SK-N-SH (cell line): ENCODE data around the gene FAM200A. TPM values are rescaled to one million over a fixed set of nuclear protein-coding genes. Genes with fewer than 3 reads are reported as not detected.
"Not testable (repeated sequence)": the region's sequence is repeated elsewhere in the genome, so short reads cannot be mapped to it uniquely, and the experiment has no call there.

ENCODE experiments used
- CTCF ChIA-PET: fragments of 300-600, 350-600 bp; formaldehyde crosslinking; extraction: SDS; loops from one replicate; lab custom pipeline; 2021; lab: Yijun Ruan, JAX
- POLR2A ChIA-PET: fragments of 350-600 bp; sonication (Branson Sonifier 250); formaldehyde crosslinking; extraction: SDS; loops from one replicate; lab custom pipeline; 2020; ENCODE audit warnings: antibody characterized with exemption, inconsistent platforms; lab: Yijun Ruan, JAX
- DNase-seq: peaks from one replicate; pipeline ENCODE4 v3.0.0; 2012
- H2AFZ ChIP-seq: fragments of 200-600 bp; sonication (generic); 2 replicates; pipeline ENCODE4 v1.8.1; 2016; ENCODE audit warnings: antibody characterized with exemption, mild to moderate bottlenecking, low read depth
- H3F3A ChIP-seq: fragments of 200-600 bp; sonication (generic); replicated peaks from 2 replicates; pipeline ENCODE3; 2016; ENCODE audit warnings: antibody characterized with exemption, mild to moderate bottlenecking; ENCODE audit not compliant: insufficient read depth
- H3K27ac ChIP-seq, 2 experiments: fragments of 200-500 bp in 1 of 2; fragments of 200-600 bp in 1 of 2; sonication (Bioruptor generic) in 1 of 2; sonication (generic), shearing (Covaris generic) in 1 of 2; 2 replicates each; pipeline versions ENCODE4 v1.5.1 to v1.6.1; 2014 to 2016; ENCODE audit warnings: low read depth in 2 of 2, inconsistent platforms in 1 of 2, low read length in 1 of 2, mild to moderate bottlenecking in 1 of 2, mixed read lengths in 1 of 2
- H3K27me3 ChIP-seq: fragments of 200-600 bp; sonication (generic), shearing (Covaris generic); 2 replicates; pipeline ENCODE4 v1.6.1; 2016; ENCODE audit warnings: mixed run types; ENCODE audit not compliant: insufficient read depth
- H3K36me3 ChIP-seq, 2 experiments: fragments of 200-500 bp in 1 of 2; fragments of 200-600 bp in 1 of 2; sonication (Bioruptor generic) in 1 of 2; sonication (generic) in 1 of 2; replicated peaks in 1 of 2; 2 replicates each; pipeline versions ENCODE3 to v1.5.1; 2014 to 2016; ENCODE audit warnings: low read length in 1 of 2, mild to moderate bottlenecking in 1 of 2; ENCODE audit not compliant: insufficient read depth in 2 of 2, control insufficient read depth in 1 of 2
- H3K4me1 ChIP-seq, 2 experiments: fragments of 200-500 bp in 1 of 2; fragments of 200-600 bp in 1 of 2; sonication (Bioruptor generic) in 1 of 2; sonication (generic), shearing (Covaris generic) in 1 of 2; 2 replicates each; pipeline versions ENCODE4 v1.5.1 to v1.6.1; 2014 to 2016; ENCODE audit warnings: low read depth in 1 of 2, low read length in 1 of 2, mixed run types in 1 of 2; ENCODE audit not compliant: insufficient read depth in 2 of 2, control insufficient read depth in 1 of 2
- H3K4me2 ChIP-seq: fragments of 200-600 bp; sonication (generic), shearing (Covaris generic); 2 replicates; pipeline ENCODE4 v1.6.1; 2017; ENCODE audit warnings: mixed run types
- H3K4me3 ChIP-seq, 2 experiments: fragments of 200-500 bp in 1 of 2; fragments of 200-600 bp in 1 of 2; sonication (Bioruptor generic) in 1 of 2; sonication (generic), shearing (Covaris generic) in 1 of 2; 2 replicates each; pipeline versions ENCODE4 v1.5.1 to v1.8.1; 2014 to 2016; ENCODE audit warnings: low read depth in 2 of 2, inconsistent platforms in 1 of 2, low read length in 1 of 2, mild to moderate bottlenecking in 1 of 2, mixed read lengths in 1 of 2, moderate library complexity in 1 of 2
- H3K79me2 ChIP-seq: fragments of 200-600 bp; sonication (generic); 2 replicates; pipeline ENCODE4 v1.8.1; 2017; ENCODE audit warnings: mild to moderate bottlenecking; ENCODE audit not compliant: insufficient read depth
- H3K9ac ChIP-seq: fragments of 200-600 bp; sonication (generic); 2 replicates; pipeline ENCODE4 v1.6.1; 2017; ENCODE audit warnings: mixed run types
- H3K9me2 ChIP-seq: fragments of 200-600 bp; sonication (generic); 2 replicates; pipeline ENCODE4 v1.6.1; 2017; ENCODE audit warnings: mixed run types
- H3K9me3 ChIP-seq: fragments of 200-600 bp; sonication (generic); 2 replicates; pipeline ENCODE4 v1.6.1; 2017; ENCODE audit warnings: mixed run types, mild to moderate bottlenecking, moderate library complexity
- H4K20me1 ChIP-seq: fragments of 200-600 bp; sonication (generic); 2 replicates; pipeline ENCODE4 v1.6.1; 2017; ENCODE audit warnings: mild to moderate bottlenecking, mixed run types; ENCODE audit not compliant: insufficient read depth
- EP300 ChIP-seq, 2 experiments: IDR thresholded peaks; 2 replicates each; pipeline versions ENCODE4 v1.4.0 to v1.6.1; 2012; ENCODE audit warnings: borderline replicate concordance in 1 of 2, low read depth in 1 of 2, low read length in 1 of 2
- EZH2phosphoT487 ChIP-seq: fragments of 200-600 bp; sonication (generic); IDR thresholded peaks from 2 replicates; pipeline ENCODE4 v1.6.1; 2017; ENCODE audit warnings: low read depth, mixed run types, mild to moderate bottlenecking, antibody characterized with exemption, moderate library complexity, borderline replicate concordance
- FOSL2 ChIP-seq: IDR thresholded peaks from 2 replicates; pipeline ENCODE4 v1.4.0; 2012; ENCODE audit warnings: low read depth, mild to moderate bottlenecking, moderate library complexity, borderline replicate concordance
- FOXM1 ChIP-seq: IDR thresholded peaks from 2 replicates; pipeline ENCODE4 v1.4.0; 2012; ENCODE audit warnings: low read depth, mild to moderate bottlenecking
- JUND ChIP-seq: IDR thresholded peaks from 2 replicates; pipeline ENCODE4 v1.4.0; 2012
- MEF2A ChIP-seq: IDR thresholded peaks from 2 replicates; pipeline ENCODE4 v1.4.0; 2012; ENCODE audit warnings: low read depth, borderline replicate concordance
- SIN3A ChIP-seq: IDR thresholded peaks from 2 replicates; pipeline ENCODE4 v1.6.1; 2012; ENCODE audit warnings: low read depth, mild to moderate bottlenecking, low read length, moderate library complexity, borderline replicate concordance
- SMC3 ChIP-seq: IDR thresholded peaks from 2 replicates; pipeline ENCODE4 v1.6.1; 2012; ENCODE audit warnings: low read depth, low read length, improper control_type of control experiment
- TEAD4 ChIP-seq: IDR thresholded peaks from 2 replicates; pipeline ENCODE4 v1.4.0; 2012; ENCODE audit warnings: mild to moderate bottlenecking, borderline replicate concordance; ENCODE audit not compliant: insufficient read depth
- USF1 ChIP-seq: IDR thresholded peaks from 2 replicates; pipeline ENCODE4 v1.4.0; 2012; ENCODE audit warnings: low read depth, borderline replicate concordance
- WGBS: methylation state at CpG from one replicate; pipeline ENCODE4 v1.1.6; 2017; ENCODE audit warnings: low lambda C conversion rate; 5-methylcytosine and 5-hydroxymethylcytosine counted together
- polyA plus RNA-seq, 3 experiments: library from polyadenylated mRNA; depleted of rRNA; stranded (reverse); fragments of >200 nt; gene quantifications; 2 replicates each; pipeline ENCODE4 v1.2.3, GENCODE V29; 2012
- TF ChIP-seq, protein P1 (sequence below): IDR thresholded peaks from 2 replicates; pipeline ENCODE4; 2012
- TF ChIP-seq, protein P2 (sequence below): IDR thresholded peaks from 2 replicates; pipeline ENCODE4 v1.6.1; 2012; ENCODE audit warnings: mild to moderate bottlenecking, low read depth, low read length, moderate library complexity

The FAM200A gene
- polyA plus RNA-seq, 1 of the 3 experiments (the other 2 are of a cell fraction), result 6.2 TPM

GRCh38 chr7:99573257-99573656 is 21.3 kb upstream of the FAM200A start:
- Histone ChIP-seq H3K36me3 (peaks cover 57 to 66% of the 10 kb centered on the region in 2 experiments), H3K9me3 (no peaks in the 10 kb centered on the region)

DNA sequence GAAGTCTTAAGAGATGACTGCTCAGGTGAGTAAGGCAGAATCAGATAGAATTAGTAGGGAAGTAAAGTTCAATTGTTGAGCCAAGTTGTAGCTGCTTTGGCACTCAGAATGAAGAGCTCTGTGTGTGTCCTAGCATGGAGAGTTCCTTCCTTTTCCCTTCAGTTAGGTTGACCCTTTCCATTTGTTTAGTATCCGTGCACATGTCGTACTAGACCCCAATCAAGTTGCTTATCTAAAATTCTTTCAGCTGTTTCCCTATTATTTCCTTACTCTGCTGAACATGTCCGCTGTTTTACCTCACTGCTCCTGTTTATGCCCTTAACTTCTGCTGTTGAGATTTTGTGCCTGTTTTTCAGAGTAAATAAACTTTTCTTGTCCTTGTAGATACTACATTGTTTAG is 19.9 kb upstream of the FAM200A start:
- H2AFZ ChIP-seq, result no peak overlapping the region
- H3K9me3 ChIP-seq, result no peaks in the 10 kb centered on the region
- no peak for TF ChIP-seq FOSL2
- no peak for TF ChIP-seq TEAD4
- no peak for TF ChIP-seq FOXM1
- TF ChIP-seq, protein P1, sequence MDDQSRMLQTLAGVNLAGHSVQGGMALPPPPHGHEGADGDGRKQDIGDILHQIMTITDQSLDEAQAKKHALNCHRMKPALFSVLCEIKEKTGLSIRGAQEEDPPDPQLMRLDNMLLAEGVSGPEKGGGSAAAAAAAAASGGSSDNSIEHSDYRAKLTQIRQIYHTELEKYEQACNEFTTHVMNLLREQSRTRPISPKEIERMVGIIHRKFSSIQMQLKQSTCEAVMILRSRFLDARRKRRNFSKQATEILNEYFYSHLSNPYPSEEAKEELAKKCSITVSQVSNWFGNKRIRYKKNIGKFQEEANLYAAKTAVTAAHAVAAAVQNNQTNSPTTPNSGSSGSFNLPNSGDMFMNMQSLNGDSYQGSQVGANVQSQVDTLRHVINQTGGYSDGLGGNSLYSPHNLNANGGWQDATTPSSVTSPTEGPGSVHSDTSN, result no peak
- TF ChIP-seq SIN3A, result no peak
- no peak overlapping the region for H3K9ac ChIP-seq
- H3F3A ChIP-seq, result peaks cover 27% of the 10 kb centered on the region
- peaks cover 57 to 78% of the 10 kb centered on the region in 2 experiments for H3K36me3 ChIP-seq
- H3K4me3 ChIP-seq, result no peak overlapping the region
- H3K9me2 ChIP-seq, result no peaks in the 10 kb centered on the region
- peaks cover 49% of the 10 kb centered on the region for H3K79me2 ChIP-seq
- CTCF ChIA-PET, result interaction anchor here (1.6 to 4.4 kb wide), 3 partner anchors 8 to 21 kb away, joined by 5 to 27 read pairs (median 5); partner anchors contain the start of gene ZNF655
- no peak overlapping the region for H3K4me2 ChIP-seq
- no peaks in the 10 kb centered on the region for H3K27me3 ChIP-seq
- H4K20me1 ChIP-seq, result peaks cover 20% of the 10 kb centered on the region; the same call in 1 of the 2 replicates
- 99% methylated on average over 3 of the region's 3 CpGs for WGBS
- H3K27ac ChIP-seq, result no peak overlapping the region
- no peak for DNase-seq
- POLR2A ChIA-PET, result interaction anchor here (1.6 kb wide), 1 partner anchor 13 kb away, joined by 7 read pairs; the partner anchor contains the start of gene ZNF655
- H3K4me1 ChIP-seq, result no peaks in the 10 kb centered on the region

More at GRCh38 chr7:99573257-99573656, 21.3 kb upstream of the FAM200A start:
- DNase-seq, result no peak
- no peak overlapping the region for H3K9ac ChIP-seq
- H3K9me2 ChIP-seq, result no peaks in the 10 kb centered on the region
- H4K20me1 ChIP-seq, result peaks cover 20% of the 10 kb centered on the region; the same call in 1 of the 2 replicates
- no peak overlapping the region for H2AFZ ChIP-seq
- H3F3A ChIP-seq, result peaks cover 39% of the 10 kb centered on the region
- CTCF ChIA-PET, result interaction anchor here (0.5 to 3.6 kb wide), 3 partner anchors 15 to 171 kb away, joined by 3 to 13 read pairs (median 5); partner anchors contain the start of genes ZNF655 and ZSCAN25
- no peak overlapping the region for H3K4me3 ChIP-seq
- H3K4me1 ChIP-seq, result no peaks in the 10 kb centered on the region
- H3K27ac ChIP-seq, result no peak overlapping the region
- POLR2A ChIA-PET, result interaction anchor here (1.1 kb wide), 1 partner anchor 15 kb away, joined by 4 read pairs; the partner anchor contains the start of gene ZNF655
- H3K79me2 ChIP-seq, result peaks cover 34% of the 10 kb centered on the region
- 96% methylated on average over 1 of the region's 1 CpG for WGBS
- TF ChIP-seq SIN3A (no peak), EZH2phosphoT487 (no peak), EP300 (IDR thresholded peaks at IDR 0.05; ENCODE audit: borderline replicate concordance in 1 of 2, low read depth in 1 of 2, low read length in 1 of 2) (no peak), MEF2A (no peak), SMC3 (no peak), JUND (no peak), USF1 (no peak)
- TF ChIP-seq, protein P2, sequence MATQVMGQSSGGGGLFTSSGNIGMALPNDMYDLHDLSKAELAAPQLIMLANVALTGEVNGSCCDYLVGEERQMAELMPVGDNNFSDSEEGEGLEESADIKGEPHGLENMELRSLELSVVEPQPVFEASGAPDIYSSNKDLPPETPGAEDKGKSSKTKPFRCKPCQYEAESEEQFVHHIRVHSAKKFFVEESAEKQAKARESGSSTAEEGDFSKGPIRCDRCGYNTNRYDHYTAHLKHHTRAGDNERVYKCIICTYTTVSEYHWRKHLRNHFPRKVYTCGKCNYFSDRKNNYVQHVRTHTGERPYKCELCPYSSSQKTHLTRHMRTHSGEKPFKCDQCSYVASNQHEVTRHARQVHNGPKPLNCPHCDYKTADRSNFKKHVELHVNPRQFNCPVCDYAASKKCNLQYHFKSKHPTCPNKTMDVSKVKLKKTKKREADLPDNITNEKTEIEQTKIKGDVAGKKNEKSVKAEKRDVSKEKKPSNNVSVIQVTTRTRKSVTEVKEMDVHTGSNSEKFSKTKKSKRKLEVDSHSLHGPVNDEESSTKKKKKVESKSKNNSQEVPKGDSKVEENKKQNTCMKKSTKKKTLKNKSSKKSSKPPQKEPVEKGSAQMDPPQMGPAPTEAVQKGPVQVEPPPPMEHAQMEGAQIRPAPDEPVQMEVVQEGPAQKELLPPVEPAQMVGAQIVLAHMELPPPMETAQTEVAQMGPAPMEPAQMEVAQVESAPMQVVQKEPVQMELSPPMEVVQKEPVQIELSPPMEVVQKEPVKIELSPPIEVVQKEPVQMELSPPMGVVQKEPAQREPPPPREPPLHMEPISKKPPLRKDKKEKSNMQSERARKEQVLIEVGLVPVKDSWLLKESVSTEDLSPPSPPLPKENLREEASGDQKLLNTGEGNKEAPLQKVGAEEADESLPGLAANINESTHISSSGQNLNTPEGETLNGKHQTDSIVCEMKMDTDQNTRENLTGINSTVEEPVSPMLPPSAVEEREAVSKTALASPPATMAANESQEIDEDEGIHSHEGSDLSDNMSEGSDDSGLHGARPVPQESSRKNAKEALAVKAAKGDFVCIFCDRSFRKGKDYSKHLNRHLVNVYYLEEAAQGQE, result no peak
- H3K27me3 ChIP-seq, result no peaks in the 10 kb centered on the region
- no peak overlapping the region for H3K4me2 ChIP-seq

DNA sequence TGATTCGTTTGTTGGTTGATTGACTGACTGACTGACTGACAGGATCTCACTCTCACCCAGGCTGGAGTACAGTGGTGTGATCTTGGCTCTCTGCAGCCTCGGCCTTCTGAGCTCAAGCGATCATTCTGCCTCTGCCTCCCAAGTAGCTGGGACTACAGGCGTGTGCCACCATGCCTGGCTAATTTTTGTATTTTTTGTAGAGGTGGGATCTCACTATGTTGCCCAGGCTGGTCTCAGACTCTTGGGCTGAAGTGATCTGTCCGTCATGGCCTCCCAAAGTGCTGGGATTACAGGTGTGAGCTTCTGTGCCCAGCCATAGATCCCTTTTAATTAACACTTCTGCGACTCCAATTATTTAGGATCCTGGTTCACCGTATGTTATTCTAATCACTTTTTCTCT is 16.9 kb upstream of the FAM200A start:
- H3K27me3 ChIP-seq, H2AFZ ChIP-seq, H3K9ac ChIP-seq, H3K4me2 ChIP-seq, H3K4me3 ChIP-seq, DNase-seq, H3K9me3 ChIP-seq, H3K27ac ChIP-seq, H3K9me2 ChIP-seq, H3K4me1 ChIP-seq: not testable (repeated sequence)
- 97% methylated on average over 7 of the region's 7 CpGs for WGBS
- ChIA-PET CTCF (interaction anchor here (0.6 to 4.4 kb wide), 2 partner anchors 11 to 178 kb away, joined by 3 to 27 read pairs; no protein-coding TSS in a partner anchor), POLR2A (interaction anchor here (0.7 to 1.3 kb wide), 2 partner anchors 10 to 12 kb away, joined by 3 read pairs; partner anchors contain the start of gene ZNF655)
- peaks cover 79% of the 10 kb centered on the region for H3K79me2 ChIP-seq
- H3K36me3 ChIP-seq, result peaks cover 75 to 95% of the 10 kb centered on the region in 2 experiments
- H3F3A ChIP-seq, result peaks cover 21% of the 10 kb centered on the region
- H4K20me1 ChIP-seq, result peaks cover 25% of the 10 kb centered on the region; the same call in 1 of the 2 replicates
